GM10266 (cell line): ENCODE data around the gene HABP4.
"Not testable (repeated sequence)": the region's sequence is repeated elsewhere in the genome, so short reads cannot be mapped to it uniquely, and the experiment has no call there.

Experiments
- DNase-seq: peaks from one replicate; pipeline ENCODE4 v3.0.0; 2012; ENCODE audit errors: extremely low spot score
- CTCF ChIP-seq: IDR thresholded peaks from 2 replicates; pipeline ENCODE4 v1.5.1; 2012; ENCODE audit warnings: mild to moderate bottlenecking, low read depth; ENCODE audit not compliant: control insufficient read depth, insufficient read depth; ENCODE audit errors: missing control alignments

The HABP4 gene

DNA sequence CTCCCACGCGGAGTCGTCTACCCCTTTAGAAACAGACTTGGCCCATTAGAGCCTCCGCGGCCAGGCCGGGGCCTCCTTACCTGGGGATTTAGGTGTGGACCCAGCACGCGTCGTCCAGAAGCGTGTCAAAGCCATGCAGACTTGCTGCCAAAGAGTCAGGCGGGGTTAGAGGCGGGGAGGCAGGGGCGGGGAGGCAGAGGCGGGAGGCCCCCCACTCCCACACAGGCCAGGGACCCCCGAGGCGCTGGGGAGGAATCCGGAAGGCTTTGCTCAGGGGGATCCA, 47.1 kb downstream of the HABP4 start:
- DNase-seq, result no peak
- TF ChIP-seq CTCF, result no peak

DNA sequence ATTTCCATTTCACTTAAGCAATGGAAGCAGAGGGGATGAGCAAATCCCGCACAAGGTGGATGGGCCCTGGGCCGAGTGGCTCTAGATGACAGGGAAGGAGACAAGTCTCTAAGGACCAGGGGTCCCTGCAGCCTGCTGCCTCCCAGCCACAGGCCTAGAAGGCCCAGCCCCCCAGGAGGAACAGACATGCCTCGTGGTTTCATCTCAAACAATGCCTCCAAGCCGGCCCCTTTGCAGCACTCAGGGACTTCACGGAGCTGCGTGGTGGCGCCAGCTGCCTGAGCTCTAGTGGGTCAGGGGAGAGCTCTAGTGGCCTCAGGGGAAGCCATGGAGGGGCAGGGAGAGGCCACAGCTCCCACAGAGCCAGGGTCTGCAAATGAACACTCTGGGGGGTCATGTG, 48.8 kb downstream of the HABP4 start:
- no peak for TF ChIP-seq CTCF
- DNase-seq, result no peak

- no peak for TF ChIP-seq CTCF
- DNase-seq, result no peak
Measured at GRCh38 chr9:96499257-96499656, 49.3 kb downstream of the HABP4 start.

DNA sequence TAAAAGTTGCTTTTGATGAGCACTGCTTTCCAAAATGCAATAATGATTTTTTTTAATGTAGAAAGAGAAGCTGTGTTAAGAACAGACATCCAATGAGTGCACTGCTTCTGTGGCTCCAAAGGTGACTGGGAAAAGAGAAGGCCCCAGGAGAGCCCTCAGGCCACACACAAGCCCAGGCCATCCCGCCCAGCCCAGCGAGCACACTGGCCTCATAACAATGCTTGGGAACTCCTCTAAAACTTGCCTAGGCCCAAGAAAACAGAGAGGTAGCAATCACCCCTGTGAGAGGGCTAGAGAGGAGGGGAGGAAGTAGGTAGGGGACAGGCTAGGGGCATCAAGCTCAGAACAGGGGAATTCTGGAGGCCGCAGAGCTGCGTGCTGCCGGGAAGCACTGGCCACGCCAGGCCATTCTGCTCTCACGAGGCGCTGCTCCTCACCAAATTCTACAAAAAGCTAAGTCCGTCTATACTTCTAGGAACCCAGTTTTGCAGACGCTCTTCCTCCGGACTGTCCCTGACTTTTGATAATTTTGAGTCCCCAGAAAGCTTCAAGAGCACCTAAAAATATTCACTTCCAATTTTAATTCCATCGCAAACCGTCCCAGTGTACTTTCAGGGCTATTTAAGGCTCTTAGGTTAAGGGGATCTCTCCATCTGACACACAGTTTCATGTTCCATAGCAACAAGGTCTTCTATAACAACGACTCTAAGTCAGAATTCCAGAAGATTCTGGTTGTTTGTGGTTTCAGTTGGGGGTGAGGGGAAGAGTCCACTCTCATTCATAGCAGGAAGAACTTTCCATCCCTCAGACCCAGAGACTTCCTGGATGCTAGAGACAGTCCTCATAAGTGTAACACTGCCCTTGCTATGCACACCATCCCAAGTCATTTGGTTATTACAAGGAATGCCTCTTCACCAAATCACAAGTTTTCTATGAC, 51.0 kb downstream of the HABP4 start:
- no peak for TF ChIP-seq CTCF
- DNase-seq, result no peak

DNA sequence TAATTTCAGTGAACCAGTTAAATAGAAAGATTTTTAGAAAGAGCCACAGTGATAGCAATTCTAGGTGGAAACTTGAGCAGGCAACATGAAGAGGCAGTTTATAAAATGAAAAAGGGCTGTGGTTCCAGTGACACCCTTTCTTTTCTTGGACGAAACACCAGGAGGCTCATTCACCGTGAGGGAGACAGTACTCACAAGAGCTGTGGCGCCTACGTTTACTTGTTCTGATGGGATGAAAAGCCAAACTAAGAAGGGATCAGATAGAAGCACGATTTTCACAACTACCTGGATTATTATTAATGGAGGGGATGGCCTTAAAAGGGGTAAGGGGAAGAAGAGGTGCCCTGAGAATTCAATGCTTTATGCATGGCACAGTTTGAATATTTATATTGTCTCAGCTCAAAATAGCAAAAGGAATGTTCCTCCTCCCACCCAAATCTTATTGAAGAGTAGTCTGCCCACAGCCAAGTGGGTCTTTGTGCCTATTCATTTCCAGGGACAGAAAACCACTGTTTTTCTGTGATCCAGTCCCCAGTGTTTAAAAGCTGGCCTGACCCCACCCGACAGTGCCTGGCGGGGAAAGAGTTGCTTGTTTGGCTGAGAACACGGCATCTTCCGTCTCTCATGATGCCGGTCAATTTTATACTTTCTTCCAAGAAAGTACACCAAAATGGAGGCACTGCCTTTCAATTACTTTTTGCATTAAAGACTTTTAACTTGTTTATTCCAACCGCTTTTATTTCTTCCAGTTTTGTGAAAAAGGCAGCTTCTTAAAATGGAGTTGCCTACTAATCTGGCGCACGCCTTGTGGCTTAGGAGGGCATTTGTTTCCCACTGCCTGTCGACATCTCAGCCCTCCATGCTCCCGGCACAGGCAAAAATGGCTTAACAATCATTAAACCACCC, 51.9 kb downstream of the HABP4 start:
- TF ChIP-seq CTCF, result no peak
- no peak for DNase-seq

DNA sequence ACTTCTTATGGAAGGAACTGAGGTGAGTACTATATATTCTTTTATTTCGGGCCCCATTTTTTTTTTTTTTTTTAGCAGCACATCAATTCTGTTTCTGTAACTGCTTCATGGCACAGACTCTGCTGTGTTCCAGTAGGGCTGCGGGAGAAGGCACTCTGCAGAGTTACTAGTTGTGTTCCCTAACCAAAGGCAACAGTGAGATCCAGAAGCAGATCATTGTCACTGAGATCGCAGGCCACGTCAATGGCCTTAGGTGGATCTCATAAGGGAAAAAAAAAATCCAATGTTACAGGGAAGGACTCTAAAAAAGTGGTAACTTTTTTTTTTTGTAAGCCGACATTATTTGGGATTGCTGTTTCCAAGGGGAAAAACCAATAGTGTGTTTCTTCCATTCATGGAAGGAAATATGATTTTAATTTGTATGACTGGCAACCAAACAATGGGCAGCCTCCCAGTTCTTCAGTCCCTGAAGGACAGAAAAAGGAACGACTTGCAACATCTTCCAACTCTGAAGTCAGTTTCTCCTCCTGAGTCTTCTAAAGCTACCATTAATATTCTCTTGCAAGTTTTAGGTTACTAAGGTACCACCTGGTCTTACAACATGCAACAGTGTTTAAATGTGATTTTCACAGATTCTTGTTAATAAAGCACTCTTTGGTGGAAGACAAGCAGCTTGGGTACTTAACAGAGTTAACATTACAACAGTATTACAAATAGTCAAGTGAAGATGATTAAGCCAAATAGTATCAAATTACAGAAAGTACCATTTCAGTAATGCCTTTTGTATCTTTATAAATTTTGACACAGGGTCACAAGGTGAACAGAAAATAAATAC, 52.8 kb downstream of the HABP4 start:
- no peak for TF ChIP-seq CTCF
- no peak for DNase-seq

GRCh38 chr9:96503374-96503748, 53.4 kb downstream of the HABP4 start:
- DNase-seq, result not testable (repeated sequence)
